ENCODE results near the gene KLHL3. TPM values are rescaled to one million over a fixed set of nuclear protein-coding genes. Genes with fewer than 3 reads are reported as not detected.

Gene KLHL3
- total RNA-seq, 1 experiment from 2014 or later: 3.5 TPM

DNA sequence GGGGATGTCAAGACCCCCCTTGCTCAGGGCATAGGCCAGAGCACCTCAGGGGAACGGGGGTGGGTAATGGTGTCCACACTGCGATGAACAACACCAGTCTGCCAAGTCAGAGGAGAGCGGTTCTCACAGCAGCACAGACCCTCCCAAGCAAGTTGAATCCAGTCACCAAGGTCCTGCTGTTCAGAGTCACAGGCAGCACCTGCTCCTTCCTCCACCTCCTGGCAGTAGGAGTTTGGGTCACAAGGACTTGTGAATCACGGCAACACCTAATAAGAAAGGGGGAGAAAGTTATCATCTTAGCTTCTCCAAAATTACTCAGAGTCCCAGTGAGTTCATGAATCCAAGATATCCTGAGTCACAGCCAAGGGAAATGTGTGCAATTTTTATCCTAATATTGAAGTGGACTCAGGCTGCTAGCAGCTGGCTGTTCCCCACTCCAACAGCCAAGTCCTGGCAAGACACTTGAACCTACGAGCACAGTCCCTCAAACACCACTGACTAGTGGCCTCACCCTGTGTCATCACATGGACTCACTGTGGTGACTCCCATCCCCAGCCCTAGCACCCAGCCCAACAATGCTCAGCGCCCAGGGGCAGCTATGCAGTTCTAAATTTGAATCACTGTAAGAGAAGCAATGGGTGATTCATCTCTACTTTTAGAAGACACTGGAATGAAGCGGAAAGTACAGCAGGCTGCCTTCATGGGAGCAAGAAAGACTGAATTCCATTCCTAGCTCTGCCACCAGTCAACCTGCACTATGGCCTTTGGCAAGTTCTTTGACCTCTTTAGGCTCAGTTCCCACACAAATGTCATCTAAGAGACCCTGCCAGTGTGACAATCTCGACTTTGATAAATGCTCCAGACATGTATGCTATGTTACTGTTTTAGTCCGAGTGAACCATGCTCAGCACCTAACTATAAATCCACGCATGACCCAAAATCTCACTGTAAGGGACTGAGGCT lies 113.7 kb downstream of the KLHL3 start:
- TF ChIP-seq, protein P1, sequence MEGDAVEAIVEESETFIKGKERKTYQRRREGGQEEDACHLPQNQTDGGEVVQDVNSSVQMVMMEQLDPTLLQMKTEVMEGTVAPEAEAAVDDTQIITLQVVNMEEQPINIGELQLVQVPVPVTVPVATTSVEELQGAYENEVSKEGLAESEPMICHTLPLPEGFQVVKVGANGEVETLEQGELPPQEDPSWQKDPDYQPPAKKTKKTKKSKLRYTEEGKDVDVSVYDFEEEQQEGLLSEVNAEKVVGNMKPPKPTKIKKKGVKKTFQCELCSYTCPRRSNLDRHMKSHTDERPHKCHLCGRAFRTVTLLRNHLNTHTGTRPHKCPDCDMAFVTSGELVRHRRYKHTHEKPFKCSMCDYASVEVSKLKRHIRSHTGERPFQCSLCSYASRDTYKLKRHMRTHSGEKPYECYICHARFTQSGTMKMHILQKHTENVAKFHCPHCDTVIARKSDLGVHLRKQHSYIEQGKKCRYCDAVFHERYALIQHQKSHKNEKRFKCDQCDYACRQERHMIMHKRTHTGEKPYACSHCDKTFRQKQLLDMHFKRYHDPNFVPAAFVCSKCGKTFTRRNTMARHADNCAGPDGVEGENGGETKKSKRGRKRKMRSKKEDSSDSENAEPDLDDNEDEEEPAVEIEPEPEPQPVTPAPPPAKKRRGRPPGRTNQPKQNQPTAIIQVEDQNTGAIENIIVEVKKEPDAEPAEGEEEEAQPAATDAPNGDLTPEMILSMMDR (IDR thresholded peaks at IDR 0.05; ENCODE audit: insufficient read depth in 1 of 2, low read depth in 1 of 2, low read length in 1 of 2, severe bottlenecking in 1 of 2, unreplicated experiment in 1 of 2): no peak
- no peak overlapping the region for H3K4me3 Mint-ChIP-seq (ENCODE audit: unreplicated experiment)
- intact Hi-C loops (cut with micrococcal nuclease; ENCODE audit: unreplicated experiment): no loop called here
- no peak for DNase-seq
- H3K9me3 ChIP-seq: no peaks in the 10 kb centered on the region
- no peaks in the 10 kb centered on the region for H3K4me1 Mint-ChIP-seq (ENCODE audit: low read depth, unreplicated experiment)
- H3K9me3 Mint-ChIP-seq (ENCODE audit: unreplicated experiment): no peaks in the 10 kb centered on the region
- ChIA-PET CTCF (interaction anchor here (0.6 kb wide), 1 partner anchor 303 kb away, joined by 3 read pairs; no protein-coding TSS in a partner anchor), POLR2A (no interaction called here)
- H3K4me3 ChIP-seq (ENCODE audit: low read depth, low read length): no peak overlapping the region
- no TSS peak for BruUV-seq (replicated peaks)
- no peaks in the 10 kb centered on the region for H3K4me1 ChIP-seq
- H3K36me3 Mint-ChIP-seq (ENCODE audit: insufficient read depth, unreplicated experiment): no peaks in the 10 kb centered on the region
- H3K27me3 Mint-ChIP-seq (ENCODE audit: insufficient read depth, unreplicated experiment): peaks cover 3% of the 10 kb centered on the region
- H3K27ac Mint-ChIP-seq (ENCODE audit: unreplicated experiment): no peak overlapping the region
- H3K27me3 ChIP-seq (replicated peaks; ENCODE audit: control insufficient read depth, insufficient read depth, low read length): no peaks in the 10 kb centered on the region; the same call in 1 of the 2 replicates
- H3K36me3 ChIP-seq (ENCODE audit: control insufficient read depth, insufficient read depth, low read length): no peaks in the 10 kb centered on the region

DNA sequence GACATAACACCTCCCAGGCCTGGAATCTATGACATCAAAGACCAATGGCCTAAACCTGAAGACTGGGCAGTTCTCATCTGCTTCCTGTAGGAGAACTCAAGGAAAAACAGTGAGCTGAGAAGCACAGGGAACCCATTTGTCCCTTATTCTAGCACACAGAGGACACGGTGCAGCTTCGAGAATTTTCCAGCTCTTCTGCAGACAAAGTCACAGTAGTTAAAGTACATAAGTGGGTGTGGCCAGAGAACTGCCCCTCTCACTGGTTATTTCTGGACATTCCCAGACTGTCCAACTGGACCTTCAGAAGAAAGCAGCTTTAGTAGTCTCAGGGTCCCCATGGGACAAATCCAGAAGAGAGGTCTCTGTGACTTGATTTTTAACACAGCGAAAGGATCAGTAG lies 114.6 kb downstream of the KLHL3 start:
- ChIA-PET CTCF (interaction anchor here (1.2 kb wide), 1 partner anchor 8 kb away, joined by 3 read pairs; no protein-coding TSS in a partner anchor), POLR2A (no interaction called here)
- Mint-ChIP-seq H3K27me3 (ENCODE audit: insufficient read depth, unreplicated experiment) (peaks cover 3% of the 10 kb centered on the region), H3K4me3 (ENCODE audit: unreplicated experiment) (no peak overlapping the region), H3K9me3 (ENCODE audit: unreplicated experiment) (no peaks in the 10 kb centered on the region), H3K27ac (ENCODE audit: unreplicated experiment) (no peak overlapping the region), H3K4me1 (ENCODE audit: low read depth, unreplicated experiment) (no peaks in the 10 kb centered on the region), H3K36me3 (ENCODE audit: insufficient read depth, unreplicated experiment) (no peaks in the 10 kb centered on the region)
- Histone ChIP-seq H3K9me3 (no peaks in the 10 kb centered on the region), H3K4me1 (no peaks in the 10 kb centered on the region), H3K27me3 (replicated peaks; ENCODE audit: control insufficient read depth, insufficient read depth, low read length) (no peaks in the 10 kb centered on the region; the same call in 1 of the 2 replicates), H3K4me3 (ENCODE audit: low read depth, low read length) (no peak overlapping the region), H3K36me3 (ENCODE audit: control insufficient read depth, insufficient read depth, low read length) (no peaks in the 10 kb centered on the region)
- TF ChIP-seq, protein P1 (IDR thresholded peaks at IDR 0.05; ENCODE audit: insufficient read depth in 1 of 2, low read depth in 1 of 2, low read length in 1 of 2, severe bottlenecking in 1 of 2, unreplicated experiment in 1 of 2): no peak
- BruUV-seq (replicated peaks): no TSS peak
- no peak for DNase-seq
- intact Hi-C loops (cut with micrococcal nuclease; ENCODE audit: unreplicated experiment): no loop called here

DNA sequence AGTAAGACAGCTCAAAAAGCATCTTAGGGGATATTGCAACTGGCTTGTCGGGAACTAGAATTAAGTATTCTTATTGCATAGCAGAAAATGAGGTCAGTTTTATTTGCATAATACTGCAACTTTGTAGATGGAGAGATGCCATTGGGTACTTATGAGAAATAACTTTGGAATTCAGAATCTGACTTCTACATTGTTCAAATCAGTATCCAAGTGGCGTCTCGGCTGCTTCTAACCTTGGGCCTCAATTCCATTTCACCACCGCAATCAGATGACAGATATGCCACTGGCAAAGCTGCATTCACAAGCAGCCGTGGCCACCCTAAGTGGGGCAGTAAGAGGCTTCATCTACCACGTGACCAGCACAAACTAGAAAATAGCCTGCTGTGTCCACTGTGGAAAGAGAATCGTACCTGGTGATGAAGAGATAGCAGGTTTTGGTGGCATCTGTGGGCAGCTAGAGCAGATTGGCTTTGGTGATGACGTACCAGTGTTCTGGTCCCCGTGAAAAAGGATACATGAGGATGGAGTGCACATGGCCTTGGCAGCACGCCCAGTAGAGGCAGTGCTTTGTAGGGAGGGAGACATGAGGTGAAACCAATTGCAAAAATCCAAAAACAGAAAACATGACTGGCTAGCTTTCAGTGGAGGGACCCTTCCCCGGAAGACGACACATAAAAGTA lies 116.6 kb downstream of the KLHL3 start:
- no peak for DNase-seq

More for the DNA sequence above, 116.6 kb downstream of the KLHL3 start:
- Histone ChIP-seq H3K27me3 (replicated peaks; ENCODE audit: control insufficient read depth, insufficient read depth, low read length) (no peaks in the 10 kb centered on the region), H3K4me3 (ENCODE audit: low read depth, low read length) (no peak overlapping the region), H3K4me1 (no peaks in the 10 kb centered on the region), H3K9me3 (no peaks in the 10 kb centered on the region), H3K36me3 (ENCODE audit: control insufficient read depth, insufficient read depth, low read length) (no peaks in the 10 kb centered on the region)
- H3K27ac Mint-ChIP-seq (ENCODE audit: unreplicated experiment): no peak overlapping the region
- H3K4me1 Mint-ChIP-seq (ENCODE audit: low read depth, unreplicated experiment): no peaks in the 10 kb centered on the region
- intact Hi-C loops (cut with micrococcal nuclease; ENCODE audit: unreplicated experiment): no loop called here
- ChIA-PET POLR2A (interaction anchor here (0.6 kb wide), 1 partner anchor 414 kb away, joined by 3 read pairs; no protein-coding TSS in a partner anchor), CTCF (interaction anchor here (0.7 to 1.0 kb wide), 3 partner anchors 10 to 64 kb away, joined by 3 to 4 read pairs (median 3); no protein-coding TSS in a partner anchor)
- peaks cover 4% of the 10 kb centered on the region for H3K27me3 Mint-ChIP-seq (ENCODE audit: insufficient read depth, unreplicated experiment)
- no TSS peak for BruUV-seq (replicated peaks)
- no peaks in the 10 kb centered on the region for H3K9me3 Mint-ChIP-seq (ENCODE audit: unreplicated experiment)
- no peaks in the 10 kb centered on the region for H3K36me3 Mint-ChIP-seq (ENCODE audit: insufficient read depth, unreplicated experiment)
- TF ChIP-seq, protein P1 (IDR thresholded peaks at IDR 0.05; ENCODE audit: insufficient read depth in 1 of 2, low read depth in 1 of 2, low read length in 1 of 2, severe bottlenecking in 1 of 2, unreplicated experiment in 1 of 2): no peak
- H3K4me3 Mint-ChIP-seq (ENCODE audit: unreplicated experiment): no peak overlapping the region

All from Caco-2 (cell line).